OCI-LY7 (cell line): ENCODE measurements around the gene DDN. TPM values are rescaled to one million over a fixed set of nuclear protein-coding genes. Genes with fewer than 3 reads are reported as not detected.
A peak's percentile ranks its signal among the peaks of the same experiment; 100 is the strongest.

ENCODE experiments used
- BruUV-seq: library from RNA; stranded (reverse); fragments of 400-500 nt; replicated peaks from 2 replicates; lab custom pipeline; 2021; lab: Mats Ljungman, UMichigan
- CTCF ChIA-PET: fragments of 300-600 bp; sonication (Branson Sonifier 250); formaldehyde crosslinking; loops from one replicate; lab custom pipeline; 2022; ENCODE audit warnings: antibody characterized with exemption; ENCODE audit not compliant: unreplicated experiment; lab: Charles Lee
- POLR2A ChIA-PET: fragments of 300-600 bp; sonication (Branson Sonifier 250); formaldehyde crosslinking; loops from one replicate; lab custom pipeline; 2022; ENCODE audit warnings: antibody characterized with exemption; lab: Charles Lee
- DNase-seq: peaks from one replicate; pipeline ENCODE4 v3.0.0-alpha.2; 2015; ENCODE audit warnings: low spot score
- H2AFZ ChIP-seq: fragments of 200-600 bp; sonication (generic), shearing (Covaris generic); 2 replicates; pipeline ENCODE4 v1.6.1; 2014; ENCODE audit warnings: mild to moderate bottlenecking, antibody characterized with exemption, low read length, moderate library complexity
- H3K27ac ChIP-seq: fragments of 200-600 bp; sonication (generic); 2 replicates; pipeline ENCODE4 v1.5.1; 2014; ENCODE audit warnings: mixed run types, low read depth, mild to moderate bottlenecking, moderate library complexity, low read length, inconsistent platforms; ENCODE audit not compliant: poor library complexity, severe bottlenecking
- H3K36me3 ChIP-seq: fragments of 200-600 bp; sonication (generic); 2 replicates; pipeline ENCODE4 v1.6.1; 2014; ENCODE audit warnings: mild to moderate bottlenecking, antibody characterized with exemption, low read length, moderate library complexity, mixed read lengths; ENCODE audit not compliant: insufficient read depth
- H3K4me1 ChIP-seq: fragments of 200-600 bp; sonication (generic); 2 replicates; pipeline ENCODE4 v1.5.1; 2014; ENCODE audit warnings: mild to moderate bottlenecking, low read length; ENCODE audit not compliant: insufficient read depth, poor library complexity, severe bottlenecking
- H3K4me2 ChIP-seq: fragments of 200-600 bp; sonication (generic); 2 replicates; pipeline ENCODE4 v1.6.1; 2014; ENCODE audit warnings: mild to moderate bottlenecking, low read length
- H3K4me3 ChIP-seq: fragments of 200-600 bp; sonication (generic); 2 replicates; pipeline ENCODE4 v1.5.1; 2014; ENCODE audit warnings: mild to moderate bottlenecking, low read depth, low read length; ENCODE audit not compliant: poor library complexity, severe bottlenecking
- H3K79me2 ChIP-seq: fragments of 200-600 bp; sonication (generic); 2 replicates; pipeline ENCODE4 v1.6.1; 2016; ENCODE audit warnings: low read depth, mild to moderate bottlenecking, low read length, moderate library complexity, mixed read lengths; ENCODE audit not compliant: insufficient read depth
- H3K9me2 ChIP-seq: fragments of 200-600 bp; sonication (generic); 2 replicates; pipeline ENCODE4 v1.6.1; 2016; ENCODE audit warnings: mild to moderate bottlenecking, low read length, mixed read lengths; ENCODE audit not compliant: insufficient read depth
- H3K9me3 ChIP-seq: fragments of 200-600 bp; sonication (generic); 2 replicates; pipeline ENCODE4 v1.6.1; 2014; ENCODE audit warnings: mild to moderate bottlenecking, mixed run types, low read length, mixed read lengths
- H4K20me1 ChIP-seq: fragments of 200-600 bp; sonication (generic); 2 replicates; pipeline ENCODE4 v1.6.1; 2014; ENCODE audit warnings: mild to moderate bottlenecking, antibody characterized with exemption, low read length, moderate library complexity, mixed read lengths; ENCODE audit not compliant: insufficient read depth
- CTCF ChIP-seq: fragments of 200-600 bp; sonication (generic); conservative IDR thresholded peaks from 2 replicates; pipeline ENCODE4 v1.5.1; 2014; ENCODE audit warnings: mild to moderate bottlenecking, antibody characterized with exemption, low read length, moderate library complexity, mixed read lengths
- EZH2phosphoT487 ChIP-seq: fragments of 200-600 bp; sonication (generic); IDR thresholded peaks from 2 replicates; pipeline ENCODE4 v1.6.1; 2018; ENCODE audit warnings: low read depth, borderline replicate concordance, mild to moderate bottlenecking, mixed run types, antibody characterized with exemption, low read length, moderate library complexity, mixed read lengths
- intact Hi-C: fragments of 100-400 bp; cut with micrococcal nuclease; formaldehyde crosslinking; loops from one replicate; pipeline ENCODE4 v1.10.0; 2022; ENCODE audit not compliant: unreplicated experiment
- total RNA-seq, 2 experiments: library from RNA; depleted of rRNA in 1 of 2; stranded (reverse); fragments of >200 nt in 1 of 2; shearing (Covaris generic) in 1 of 2; gene quantifications; 2 replicates each; pipeline ENCODE4 v1.2.3, GENCODE V29; 2014 to 2022

DDN gene
- total RNA-seq, 2 experiments from 2014 or later, result 0.13 TPM; not detected in 1

DNA sequence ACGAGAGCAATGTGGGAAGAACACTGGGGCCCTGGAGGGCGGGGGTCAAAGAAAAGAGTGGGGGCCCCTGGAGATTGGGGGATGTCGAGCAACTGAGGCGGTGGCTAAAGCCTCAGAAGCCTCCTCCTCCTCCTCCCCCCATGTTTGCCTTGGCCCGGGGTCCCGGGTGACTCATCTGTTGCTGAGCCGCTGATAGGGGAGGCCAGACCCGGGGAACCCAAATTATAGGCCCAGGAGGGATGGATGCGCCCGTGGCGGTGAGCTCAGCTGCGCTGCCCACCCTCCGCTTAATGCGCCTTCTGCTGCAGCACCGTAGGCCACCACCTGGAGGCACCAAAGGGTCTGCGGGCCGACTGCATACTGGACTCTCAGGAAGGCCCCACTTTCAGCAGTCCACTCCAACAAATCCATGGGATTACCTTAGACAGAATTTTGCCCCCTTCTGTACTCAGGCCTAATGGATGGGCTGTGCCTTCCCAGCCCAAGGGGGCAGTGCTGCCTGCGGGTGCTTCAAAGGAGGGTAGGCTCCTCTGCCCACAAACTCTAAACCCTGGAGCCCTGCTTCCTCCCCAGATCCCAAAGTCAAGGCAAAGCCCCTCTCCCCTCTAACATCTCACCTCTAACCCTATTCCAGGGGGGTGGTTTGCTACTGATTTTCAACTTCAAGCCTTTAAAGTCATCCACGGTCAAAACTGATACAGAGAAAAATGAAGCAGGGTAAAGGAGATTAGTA is 25.1 kb downstream of the DDN start:
- no peaks in the 10 kb centered on the region for H3K9me3 ChIP-seq

GRCh38 chr12:48973531-48973930 is 25.6 kb downstream of the DDN start:
- Histone ChIP-seq H3K36me3 (no peaks in the 10 kb centered on the region), H3K4me1 (peaks cover 6% of the 10 kb centered on the region), H3K9me3 (no peaks in the 10 kb centered on the region), H3K27ac (no peak overlapping the region), H4K20me1 (no peaks in the 10 kb centered on the region), H2AFZ (no peak overlapping the region), H3K79me2 (no peaks in the 10 kb centered on the region), H3K4me2 (no peak overlapping the region), H3K9me2 (no peaks in the 10 kb centered on the region), H3K4me3 (no peak overlapping the region)
- TF ChIP-seq CTCF (no peak), EZH2phosphoT487 (no peak)
- no TSS peak for BruUV-seq
- ChIA-PET POLR2A (no interaction called here), CTCF (no interaction called here)
- intact Hi-C loops, result no loop called here
- no peak for DNase-seq

More for the DNA sequence above, 25.1 kb downstream of the DDN start:
- DNase-seq, result no peak
- H3K4me1 ChIP-seq, result peaks cover 6% of the 10 kb centered on the region
- CTCF ChIA-PET, result no interaction called here
- intact Hi-C loops, result no loop called here
- H3K79me2 ChIP-seq, result no peaks in the 10 kb centered on the region
- H2AFZ ChIP-seq, result no peak overlapping the region
- no peak overlapping the region for H3K4me3 ChIP-seq
- no peak overlapping the region for H3K27ac ChIP-seq
- BruUV-seq, result no TSS peak
- H3K9me2 ChIP-seq, result no peaks in the 10 kb centered on the region
- no peaks in the 10 kb centered on the region; the same call in 1 of the 2 replicates for H4K20me1 ChIP-seq
- H3K36me3 ChIP-seq, result no peaks in the 10 kb centered on the region
- POLR2A ChIA-PET, result no interaction called here
- TF ChIP-seq EZH2phosphoT487 (no peak), CTCF (peak; percentile 60)
- no peak overlapping the region for H3K4me2 ChIP-seq

DNA sequence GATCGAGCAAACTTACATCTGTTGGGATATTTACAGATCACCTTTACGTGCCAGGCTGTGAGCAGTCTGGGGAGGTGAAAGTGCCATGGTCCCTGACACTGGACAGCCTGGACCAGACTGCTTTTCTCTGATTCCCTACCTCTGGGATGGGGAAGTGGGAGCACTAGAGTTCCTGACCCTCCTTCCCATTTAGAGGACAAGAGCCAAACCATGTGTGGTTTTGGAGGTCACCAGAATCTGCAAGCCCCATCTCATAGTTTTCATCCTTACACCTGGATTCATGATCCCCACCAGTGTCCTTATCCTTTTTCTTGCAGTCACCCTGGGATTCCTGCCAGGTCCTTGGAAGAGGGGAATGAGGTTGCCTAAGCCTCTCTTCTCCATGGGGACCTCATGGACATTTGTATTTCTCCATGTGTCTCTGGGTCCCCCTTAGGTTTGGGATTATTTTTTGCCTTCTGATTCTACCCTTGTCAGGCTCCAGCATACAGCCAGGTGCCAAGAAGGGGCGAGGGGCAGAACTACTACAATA is 26.2 kb downstream of the DDN start:
- Histone ChIP-seq H4K20me1 (no peaks in the 10 kb centered on the region), H3K4me1 (peaks cover 6% of the 10 kb centered on the region), H3K9me3 (no peaks in the 10 kb centered on the region), H3K9me2 (no peaks in the 10 kb centered on the region), H2AFZ (no peak overlapping the region), H3K79me2 (no peaks in the 10 kb centered on the region), H3K36me3 (no peaks in the 10 kb centered on the region), H3K4me2 (no peak overlapping the region), H3K27ac (no peak overlapping the region), H3K4me3 (no peak overlapping the region)
- CTCF ChIA-PET, result no interaction called here
- intact Hi-C loops, result no loop called here
- no TSS peak for BruUV-seq
- no peak for DNase-seq
- no peak for TF ChIP-seq CTCF
- peak; percentile 33; the same call in 1 of the 2 replicates for TF ChIP-seq EZH2phosphoT487
- POLR2A ChIA-PET, result interaction anchor here (0.6 kb wide), 1 partner anchor 121 kb away, joined by 4 read pairs; the partner anchor contains the start of gene DDX23
